HG03175 (cell line): ENCODE measurements around the gene NSUN3.

Experiments used
- ATAC-seq: cut with Tn5 transposase; IDR thresholded peaks from one replicate; pipeline ENCODE4 v1.9.1; 2021; ENCODE audit warnings: mild to moderate bottlenecking, moderate library complexity; ENCODE audit not compliant: unreplicated experiment

NSUN3 gene

DNA sequence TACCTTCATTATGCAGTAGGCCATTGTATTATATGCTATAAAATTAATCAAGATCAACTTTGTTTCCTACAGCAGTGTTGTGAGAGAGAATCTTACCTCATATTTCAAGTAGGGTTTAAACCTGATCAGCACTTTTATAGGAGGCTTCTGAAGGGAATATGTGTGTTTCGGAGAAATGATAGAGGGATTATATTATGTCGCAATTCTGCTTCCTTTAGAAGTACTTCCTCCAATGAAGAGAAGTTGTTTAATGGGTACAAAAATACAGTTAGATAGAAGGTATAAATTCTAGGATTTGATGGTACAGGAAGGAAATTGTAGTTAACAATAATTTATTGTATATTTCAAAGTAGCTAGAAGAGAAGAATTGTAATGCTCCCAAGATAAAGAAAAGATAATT is 54.9 kb downstream of the NSUN3 start:
- ATAC-seq, result no peak

DNA sequence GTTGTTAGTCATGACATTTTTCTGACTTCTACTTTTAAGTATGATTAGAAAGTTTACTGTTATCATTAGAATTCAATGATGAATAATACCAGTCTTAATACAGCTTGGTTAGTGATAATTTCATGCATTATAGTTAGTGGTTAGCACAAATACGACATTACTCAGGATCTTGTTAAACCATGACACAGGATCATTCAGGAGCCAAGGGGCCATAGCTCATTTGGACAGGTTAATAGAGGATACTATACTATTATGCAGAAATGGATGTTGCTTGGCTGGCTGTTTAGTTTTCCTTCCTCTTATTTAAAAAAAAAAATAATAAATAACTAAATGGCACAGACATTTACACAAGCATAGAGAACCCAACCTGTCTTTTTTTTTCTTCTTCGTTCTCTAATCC is 55.5 kb downstream of the NSUN3 start:
- no peak for ATAC-seq

DNA sequence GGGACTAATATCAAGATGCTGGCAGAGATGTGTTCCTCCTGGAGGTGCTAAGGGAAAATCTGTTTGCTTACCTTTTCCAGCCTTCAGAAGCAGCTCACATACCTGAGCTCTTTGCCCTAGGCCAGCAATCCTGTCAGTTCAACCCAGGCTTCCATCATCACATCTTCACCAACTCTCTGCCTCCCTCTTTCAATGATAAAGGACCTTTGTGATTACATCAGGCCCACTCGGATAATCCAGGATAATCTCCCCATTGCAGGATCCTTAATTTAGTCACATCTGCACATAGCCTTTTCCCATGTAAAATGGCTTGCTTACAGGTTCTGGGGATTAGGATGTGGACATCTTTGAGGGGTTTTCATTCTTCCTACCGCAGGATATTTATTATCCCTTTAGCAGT is 58.3 kb downstream of the NSUN3 start:
- ATAC-seq, result no peak

DNA sequence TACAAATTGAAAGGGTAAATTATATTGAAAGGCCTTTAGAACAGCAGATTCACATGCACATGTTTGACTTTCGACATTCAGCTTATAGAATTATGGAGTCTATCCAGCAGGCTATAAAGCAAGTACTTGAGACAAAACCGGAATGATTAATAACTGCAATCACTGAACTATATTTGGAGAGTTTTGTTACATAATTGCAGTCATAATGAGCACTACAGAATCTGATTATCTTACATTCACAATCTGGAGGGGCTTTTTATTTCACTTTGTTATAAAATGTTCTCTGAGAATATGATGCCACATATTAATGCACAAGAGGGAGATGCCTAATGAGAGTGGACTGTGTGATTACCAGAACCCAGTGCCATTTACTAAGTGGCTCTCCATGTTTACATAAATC is 64.3 kb downstream of the NSUN3 start:
- no peak for ATAC-seq

DNA sequence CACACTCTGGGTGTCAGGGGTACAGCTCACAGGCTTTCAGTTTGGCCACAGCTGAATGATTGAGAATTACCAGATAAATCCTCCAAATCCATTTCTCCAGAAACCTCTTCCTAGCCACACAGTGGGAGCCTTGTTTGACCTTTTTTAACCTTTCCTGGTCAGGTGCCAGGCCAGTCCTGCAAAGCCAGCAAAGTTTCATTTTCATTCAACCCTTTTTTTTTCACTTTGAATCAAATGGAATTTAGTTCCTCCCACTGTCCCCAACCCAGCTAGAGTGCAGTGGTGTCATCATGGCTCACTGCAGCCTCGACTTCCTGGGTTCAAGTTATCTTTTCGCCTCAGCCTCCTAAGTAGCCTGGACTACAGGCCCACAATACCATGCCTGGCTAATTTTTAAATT is 67.8 kb downstream of the NSUN3 start:
- ATAC-seq, result no peak

DNA sequence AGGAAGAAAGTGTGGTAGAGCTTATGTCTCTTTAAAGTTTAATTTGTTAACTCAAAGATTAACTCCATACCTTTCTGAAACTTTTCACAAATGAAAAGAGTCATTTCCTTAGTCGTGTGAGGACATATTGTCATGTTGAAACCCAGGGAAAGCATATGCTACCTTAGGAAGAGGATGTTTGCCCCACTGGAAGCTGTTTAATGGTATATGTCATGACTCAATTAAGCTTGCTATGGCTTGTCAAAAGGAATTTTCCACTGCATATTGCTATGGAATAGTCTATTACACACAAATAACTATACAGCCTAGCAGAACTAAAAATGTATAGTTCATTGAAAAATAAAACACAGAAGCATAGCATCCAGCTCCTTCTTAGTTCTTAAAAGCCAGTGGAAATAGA is 69.9 kb downstream of the NSUN3 start:
- ATAC-seq, result no peak

DNA sequence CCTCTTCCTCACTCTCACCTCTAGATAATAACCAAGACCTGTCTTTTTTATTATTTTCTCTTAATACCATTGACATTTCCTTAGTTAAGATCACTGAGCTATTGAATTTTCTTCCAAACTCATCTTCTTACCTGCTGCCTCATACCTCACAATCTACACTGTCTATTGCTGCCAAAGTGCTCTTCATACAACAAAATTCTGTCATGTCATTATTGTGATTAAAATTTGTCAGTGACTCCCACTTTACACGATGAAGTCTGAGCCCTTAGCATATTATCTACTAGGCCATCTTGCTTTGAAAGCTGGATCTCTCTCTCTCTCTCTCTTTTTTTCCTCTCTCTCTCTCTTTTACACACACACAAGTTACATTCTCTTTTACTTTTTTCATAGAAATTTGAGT is 73.3 kb downstream of the NSUN3 start:
- no peak for ATAC-seq

DNA sequence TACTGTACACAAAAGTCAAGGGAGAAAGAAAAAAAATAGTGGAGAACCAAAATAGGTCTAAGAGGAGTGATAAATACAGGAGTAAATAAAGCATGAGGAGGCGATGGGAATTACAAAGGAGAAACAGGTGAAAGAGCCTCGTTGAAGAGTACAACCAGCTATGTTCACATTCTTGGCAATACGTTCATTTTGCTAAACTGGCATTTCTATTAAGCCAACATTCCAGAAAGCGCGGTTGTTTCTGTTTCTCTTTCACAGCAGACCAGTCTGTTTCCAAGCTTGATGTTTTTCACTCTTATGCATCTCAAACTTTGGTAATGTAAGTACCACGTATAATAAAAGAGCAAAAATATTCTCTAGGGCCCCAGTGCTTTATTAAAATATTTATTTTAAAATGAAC is 74.5 kb downstream of the NSUN3 start:
- ATAC-seq, result no peak

DNA sequence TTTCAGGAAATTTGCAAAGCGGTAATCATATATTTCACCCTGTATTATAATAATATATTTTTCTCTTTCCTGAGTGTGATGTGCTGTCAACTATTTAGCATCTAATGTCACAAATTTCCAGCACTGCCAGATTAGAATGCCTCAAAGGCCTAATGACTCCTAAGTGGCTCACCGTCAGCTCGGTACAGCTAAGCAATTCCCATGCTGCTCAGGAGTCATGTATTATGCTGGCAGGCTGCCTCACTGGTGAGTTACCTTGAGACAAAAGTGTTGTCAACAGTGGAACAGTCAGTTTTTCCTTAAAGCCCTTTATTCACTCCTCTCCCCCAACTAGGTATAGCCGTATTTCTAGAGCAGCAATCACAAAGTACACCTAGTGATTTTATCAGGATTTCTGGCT is 83.6 kb downstream of the NSUN3 start:
- ATAC-seq, result no peak

DNA sequence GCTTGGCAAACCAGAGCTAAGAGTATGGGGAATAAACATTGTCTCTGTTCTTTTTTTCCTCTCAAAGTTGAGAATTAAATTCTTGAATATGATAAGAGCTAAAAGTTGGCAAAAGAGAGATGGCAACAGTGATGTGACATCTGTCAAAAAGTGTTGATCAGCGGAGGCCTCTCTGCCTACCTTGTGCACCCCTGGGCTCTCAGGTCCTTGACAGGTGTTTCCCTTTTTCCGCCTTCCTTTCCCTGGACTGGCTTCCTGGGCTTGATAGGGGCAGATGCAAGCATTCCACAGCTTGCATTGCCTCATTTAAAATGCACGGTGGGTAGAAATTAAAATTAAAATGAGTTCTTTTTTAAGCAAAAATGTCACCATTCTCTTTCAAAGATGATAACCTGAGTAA is 84.2 kb downstream of the NSUN3 start:
- no peak for ATAC-seq

DNA sequence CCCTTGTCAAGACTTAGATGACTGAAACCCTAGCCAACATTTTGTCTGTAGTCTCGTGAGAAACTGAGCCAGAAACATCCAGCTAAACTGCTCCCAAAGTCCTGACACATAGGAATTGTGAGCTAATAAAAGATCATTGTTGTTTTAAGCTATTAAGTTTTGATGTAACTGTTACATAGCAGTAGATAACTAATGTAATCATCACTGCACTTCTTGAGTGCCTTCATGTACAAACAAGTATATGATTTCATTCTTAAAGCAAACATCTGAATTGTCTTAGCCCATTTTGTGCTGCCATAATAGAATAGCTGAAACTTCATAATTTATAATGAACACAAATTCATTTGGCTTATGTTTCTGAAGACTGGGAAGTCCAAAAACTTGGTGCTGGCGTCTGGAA is 87.3 kb downstream of the NSUN3 start:
- ATAC-seq, result no peak

DNA sequence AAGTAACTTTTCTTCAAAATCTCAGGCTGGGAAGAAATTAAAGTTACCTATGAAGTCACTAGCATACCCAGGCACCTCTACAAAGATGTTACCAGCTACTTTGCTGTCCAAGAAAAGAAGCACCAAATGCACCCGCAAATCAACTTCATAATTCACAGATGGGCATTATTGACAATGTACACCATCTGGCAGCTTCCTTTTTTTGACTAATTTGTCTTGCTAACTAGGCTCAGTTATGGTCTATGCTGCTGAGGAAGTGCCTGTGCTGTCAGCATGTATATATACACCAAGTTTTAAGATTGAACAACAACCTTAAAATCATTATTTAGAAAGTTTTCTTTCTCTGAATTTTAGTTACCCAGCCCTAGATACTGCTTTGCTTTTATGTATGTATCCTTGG is 93.8 kb downstream of the NSUN3 start:
- ATAC-seq, result no peak

DNA sequence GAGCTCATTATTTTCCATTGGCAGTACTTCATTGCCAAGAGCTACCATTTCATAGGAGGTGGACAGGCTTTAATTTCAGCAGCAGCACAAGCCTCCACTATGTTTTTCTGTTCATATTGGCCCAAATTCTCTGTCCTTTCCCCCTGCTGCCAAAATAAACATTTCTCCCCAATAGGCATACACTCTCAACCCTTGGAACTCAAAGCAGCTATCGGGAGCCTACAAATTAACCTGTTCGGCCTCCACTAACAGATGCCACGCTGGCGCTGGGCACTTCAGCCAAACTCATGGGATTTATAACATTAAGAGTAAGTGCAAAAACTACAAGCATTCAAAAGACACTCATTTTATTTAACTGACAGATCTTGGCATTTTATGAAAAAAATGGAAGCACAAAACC is 95.7 kb downstream of the NSUN3 start:
- no peak for ATAC-seq

DNA sequence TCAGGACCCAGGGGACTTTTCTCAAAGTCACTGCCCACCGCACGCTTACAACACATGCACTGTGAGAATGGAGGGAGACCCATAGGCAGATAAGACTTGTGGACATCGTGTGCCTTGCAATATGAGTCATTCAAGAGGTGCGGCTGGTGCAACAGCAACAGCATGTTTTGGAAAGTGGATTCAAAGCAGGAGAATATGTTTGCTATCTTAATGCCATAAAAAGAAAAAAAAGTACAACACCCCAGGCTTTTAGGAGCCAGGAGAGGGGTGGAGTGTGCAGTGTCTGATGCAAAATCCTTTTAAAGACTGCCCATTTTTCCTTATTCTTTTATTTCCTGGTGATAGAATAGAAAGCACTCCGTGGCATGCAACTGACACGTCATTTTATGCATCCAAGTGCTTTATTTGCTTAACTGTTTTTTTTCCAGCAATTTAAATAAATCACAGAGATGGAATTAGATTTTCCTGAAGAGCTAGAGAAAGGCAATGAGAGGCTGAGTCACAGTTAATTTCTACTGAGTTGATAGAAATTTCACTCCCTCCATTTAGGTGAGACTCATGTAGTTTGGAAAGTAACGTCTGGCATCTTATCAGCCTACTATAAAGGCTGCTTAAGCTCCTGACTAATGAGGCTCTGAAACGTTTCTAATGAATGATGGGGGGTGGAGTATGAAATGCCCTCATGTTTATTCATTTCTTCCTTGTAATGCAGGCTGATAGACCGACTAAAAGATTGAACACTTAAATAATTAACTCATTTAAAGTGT is 96.4 kb downstream of the NSUN3 start:
- ATAC-seq, result no peak

DNA sequence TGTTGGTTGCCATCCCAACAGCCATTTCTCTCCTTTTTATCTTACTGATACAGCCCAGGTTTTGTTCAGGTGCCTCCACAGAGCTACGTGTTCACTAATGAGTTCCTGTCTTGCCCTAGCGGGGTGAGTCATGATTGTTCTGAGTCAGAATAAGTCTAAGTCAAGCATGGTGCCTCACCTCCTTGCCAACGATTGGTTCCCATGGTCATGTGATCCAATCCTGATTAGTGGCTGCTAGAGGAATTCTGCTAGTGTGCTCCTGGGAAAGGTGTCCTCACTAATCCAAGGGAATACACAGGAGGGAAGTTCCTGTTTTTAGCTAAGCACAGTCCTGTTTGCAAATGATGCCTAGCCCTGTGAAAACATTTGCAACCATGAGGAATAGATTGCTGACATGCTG is 99.8 kb downstream of the NSUN3 start:
- peak; percentile 61 for ATAC-seq

DNA sequence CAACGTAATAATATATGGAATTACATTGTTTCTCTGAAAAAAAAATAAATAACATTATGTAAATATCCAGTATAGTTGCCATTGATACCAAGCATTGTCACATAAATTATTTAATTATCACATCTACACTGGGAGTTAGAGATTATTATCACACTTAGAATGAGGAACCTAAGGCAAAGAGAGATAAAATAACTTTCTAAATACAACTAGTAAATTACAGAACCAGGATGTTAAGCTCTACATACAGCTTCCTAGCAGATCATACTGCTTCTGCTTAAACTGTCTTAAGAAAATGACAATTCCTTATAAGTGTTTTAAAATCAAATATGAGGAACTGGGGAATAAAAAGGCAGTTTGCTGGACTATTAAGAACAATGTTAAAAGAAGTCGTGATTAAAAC is 104.5 kb downstream of the NSUN3 start:
- ATAC-seq, result no peak

DNA sequence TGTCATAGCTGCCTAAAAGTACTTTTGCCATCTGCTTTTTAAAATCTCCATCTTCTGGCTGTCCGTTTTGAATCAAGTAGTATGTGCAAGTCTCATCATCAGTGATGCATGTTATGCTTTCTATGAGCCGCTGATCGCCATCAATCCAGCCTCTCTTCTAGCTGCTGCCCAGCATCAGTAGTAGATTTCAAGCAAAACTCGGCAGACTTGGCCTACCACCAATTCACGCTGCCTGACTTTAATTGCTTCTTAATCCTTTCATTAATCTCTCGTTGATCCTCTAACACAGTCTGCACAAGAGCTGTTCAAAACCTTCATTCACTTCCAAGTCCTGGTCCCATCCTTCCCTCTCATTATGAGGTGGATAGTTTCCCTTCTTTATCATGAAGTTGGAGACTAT is 104.9 kb downstream of the NSUN3 start:
- ATAC-seq, result no peak

DNA sequence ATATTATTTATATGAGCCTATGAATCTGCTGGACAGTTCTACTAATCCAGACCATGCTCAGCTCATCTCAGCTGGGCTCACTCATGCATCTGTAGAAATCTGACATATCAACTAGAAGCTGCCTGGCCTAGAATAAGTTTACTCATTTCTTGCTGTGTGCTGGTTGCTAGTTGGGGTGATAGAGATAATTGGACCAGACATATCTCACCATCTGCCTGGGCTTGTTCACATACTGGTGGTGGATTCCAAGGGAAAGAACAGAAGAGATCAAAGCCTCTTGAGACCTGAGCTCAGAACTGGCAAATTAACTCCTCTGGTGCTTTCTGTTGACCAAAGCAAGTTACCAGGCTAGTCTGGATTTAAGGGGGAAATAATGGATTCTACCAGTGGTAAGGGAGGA is 109.1 kb downstream of the NSUN3 start:
- no peak for ATAC-seq

DNA sequence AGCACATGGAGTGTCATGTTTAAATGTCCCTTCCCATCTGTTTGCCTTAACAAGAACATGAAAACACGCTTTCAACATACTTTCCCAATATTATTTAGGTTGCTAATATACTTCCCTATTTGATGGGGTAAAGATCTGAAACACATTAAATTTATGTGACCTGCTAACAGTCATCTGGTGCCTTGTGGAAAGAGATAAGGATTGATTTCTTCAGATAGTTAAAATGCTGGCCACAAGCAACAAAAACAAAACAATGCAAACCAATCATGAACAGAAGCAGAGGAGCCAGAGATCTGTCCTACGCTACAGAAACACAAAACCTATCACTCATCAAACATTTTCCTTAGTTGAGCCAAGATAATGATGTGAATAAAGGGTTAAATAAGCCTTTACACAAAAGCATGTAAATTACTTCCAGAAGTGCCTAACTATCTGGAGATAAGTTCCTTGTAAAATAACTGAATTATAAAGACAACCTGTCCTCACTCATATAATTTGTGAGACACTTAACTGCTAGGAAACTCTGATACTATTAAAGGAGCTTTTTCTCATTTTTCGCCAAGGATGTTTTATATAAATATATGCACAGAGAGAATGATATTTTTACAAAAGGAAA is 109.9 kb downstream of the NSUN3 start:
- no peak for ATAC-seq

DNA sequence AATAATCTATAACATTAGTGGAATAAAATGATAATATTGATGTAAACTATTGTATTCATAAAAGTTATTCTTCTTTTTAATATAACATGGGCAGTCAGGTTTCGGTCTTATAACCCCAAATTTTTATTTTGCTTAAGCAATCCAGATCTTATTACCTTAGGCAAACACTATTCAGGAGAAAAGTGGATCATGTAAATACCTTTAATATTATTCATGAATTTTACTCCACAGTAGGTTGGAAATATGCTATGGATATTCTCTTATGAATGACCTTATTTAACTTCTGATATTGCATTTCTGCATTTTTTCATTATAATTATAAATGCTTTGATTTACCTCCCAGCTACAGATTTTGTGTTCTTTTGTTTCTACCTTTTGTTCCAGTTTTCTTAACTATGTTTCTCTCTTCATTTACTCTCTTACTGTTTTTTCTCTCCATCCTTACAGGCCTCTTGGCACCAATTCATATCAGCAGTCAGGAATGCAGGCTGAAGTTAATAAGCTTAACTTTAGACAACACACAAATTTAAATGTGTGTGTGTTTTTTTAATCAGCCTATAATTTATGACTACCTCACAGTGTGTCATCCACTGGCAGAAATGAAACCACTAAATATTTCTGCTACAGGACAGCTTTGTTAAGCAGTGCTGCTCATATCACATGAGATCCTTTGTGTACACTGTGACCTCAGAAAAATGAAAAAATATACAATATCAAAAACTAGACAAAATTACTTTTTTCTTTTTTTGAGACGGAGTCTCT is 111.0 kb downstream of the NSUN3 start:
- no peak for ATAC-seq

DNA sequence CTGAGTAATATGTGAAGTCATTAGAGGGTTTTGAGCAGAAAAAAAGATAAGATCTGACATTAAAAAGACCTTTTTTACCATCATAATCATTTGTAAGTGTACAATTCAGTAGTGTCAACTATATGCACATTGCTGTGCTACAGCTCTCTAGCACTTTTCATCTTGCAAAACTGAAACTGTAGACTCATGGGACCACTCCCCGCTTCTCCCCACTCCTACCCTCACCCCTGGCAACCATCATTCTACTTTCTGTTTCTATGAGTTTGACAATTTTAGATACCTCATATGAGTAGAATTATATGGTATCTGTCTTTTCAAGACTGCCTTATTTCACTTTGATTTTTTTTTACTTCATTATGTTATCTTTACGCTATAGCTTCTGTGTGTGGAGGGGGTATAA is 112.8 kb downstream of the NSUN3 start:
- ATAC-seq, result no peak
